UCSD-AML1 (cell line): Measurements from ENCODE around the gene SETX.
"Not testable (repeated sequence)": the region's sequence is repeated elsewhere in the genome, so short reads cannot be mapped to it uniquely, and the experiment has no call there.

Experiments used
- DNase-seq: peaks from one replicate; lab custom pipeline; 2025; ENCODE audit not compliant: unreplicated experiment; lab: John Stamatoyannopoulos, UW

Gene SETX, protein sequence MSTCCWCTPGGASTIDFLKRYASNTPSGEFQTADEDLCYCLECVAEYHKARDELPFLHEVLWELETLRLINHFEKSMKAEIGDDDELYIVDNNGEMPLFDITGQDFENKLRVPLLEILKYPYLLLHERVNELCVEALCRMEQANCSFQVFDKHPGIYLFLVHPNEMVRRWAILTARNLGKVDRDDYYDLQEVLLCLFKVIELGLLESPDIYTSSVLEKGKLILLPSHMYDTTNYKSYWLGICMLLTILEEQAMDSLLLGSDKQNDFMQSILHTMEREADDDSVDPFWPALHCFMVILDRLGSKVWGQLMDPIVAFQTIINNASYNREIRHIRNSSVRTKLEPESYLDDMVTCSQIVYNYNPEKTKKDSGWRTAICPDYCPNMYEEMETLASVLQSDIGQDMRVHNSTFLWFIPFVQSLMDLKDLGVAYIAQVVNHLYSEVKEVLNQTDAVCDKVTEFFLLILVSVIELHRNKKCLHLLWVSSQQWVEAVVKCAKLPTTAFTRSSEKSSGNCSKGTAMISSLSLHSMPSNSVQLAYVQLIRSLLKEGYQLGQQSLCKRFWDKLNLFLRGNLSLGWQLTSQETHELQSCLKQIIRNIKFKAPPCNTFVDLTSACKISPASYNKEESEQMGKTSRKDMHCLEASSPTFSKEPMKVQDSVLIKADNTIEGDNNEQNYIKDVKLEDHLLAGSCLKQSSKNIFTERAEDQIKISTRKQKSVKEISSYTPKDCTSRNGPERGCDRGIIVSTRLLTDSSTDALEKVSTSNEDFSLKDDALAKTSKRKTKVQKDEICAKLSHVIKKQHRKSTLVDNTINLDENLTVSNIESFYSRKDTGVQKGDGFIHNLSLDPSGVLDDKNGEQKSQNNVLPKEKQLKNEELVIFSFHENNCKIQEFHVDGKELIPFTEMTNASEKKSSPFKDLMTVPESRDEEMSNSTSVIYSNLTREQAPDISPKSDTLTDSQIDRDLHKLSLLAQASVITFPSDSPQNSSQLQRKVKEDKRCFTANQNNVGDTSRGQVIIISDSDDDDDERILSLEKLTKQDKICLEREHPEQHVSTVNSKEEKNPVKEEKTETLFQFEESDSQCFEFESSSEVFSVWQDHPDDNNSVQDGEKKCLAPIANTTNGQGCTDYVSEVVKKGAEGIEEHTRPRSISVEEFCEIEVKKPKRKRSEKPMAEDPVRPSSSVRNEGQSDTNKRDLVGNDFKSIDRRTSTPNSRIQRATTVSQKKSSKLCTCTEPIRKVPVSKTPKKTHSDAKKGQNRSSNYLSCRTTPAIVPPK (N-terminal part only)

DNA sequence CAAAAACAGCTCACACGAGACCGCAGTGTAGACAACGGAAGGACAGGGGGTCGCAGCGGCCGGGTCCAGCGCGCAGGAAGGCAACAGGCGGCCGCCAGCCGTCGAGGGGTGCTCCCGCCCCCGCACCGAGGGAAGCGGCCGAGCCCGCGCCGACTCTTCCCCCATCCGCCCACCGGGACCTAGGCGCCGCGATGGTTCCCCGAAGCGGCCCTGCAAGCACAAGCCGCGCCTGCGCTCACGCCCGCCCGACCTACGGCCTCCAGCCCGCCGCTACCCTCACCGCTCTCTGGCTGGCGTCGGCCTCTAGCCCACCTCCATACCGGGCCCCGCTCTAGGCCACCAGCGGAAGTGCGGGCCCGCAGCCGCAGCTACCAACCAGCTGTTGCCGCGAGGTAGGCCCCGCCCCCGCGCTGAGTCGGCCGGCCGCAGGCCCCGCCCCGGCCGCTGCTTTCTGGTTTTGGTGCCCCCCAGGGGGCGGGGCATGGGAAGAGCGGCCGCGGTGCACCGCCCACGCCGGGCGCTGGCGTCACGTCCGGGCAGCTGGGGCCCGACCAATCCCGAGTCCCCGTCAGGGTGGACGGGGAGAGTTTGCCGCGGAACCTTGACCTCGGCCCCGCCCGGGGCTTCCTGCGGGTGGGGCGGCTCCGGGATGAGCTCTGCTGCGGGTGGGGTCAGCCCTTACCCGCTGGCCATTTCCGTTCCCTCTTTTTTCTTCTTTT lies at the start of gene SETX:
Gene SETX (minus strand): TSS at position 350 of the 719 bp plus-strand sequence. CDS start 5,558 bp downstream, outside the sequence.
- DNase-seq: peak; percentile 99

DNA sequence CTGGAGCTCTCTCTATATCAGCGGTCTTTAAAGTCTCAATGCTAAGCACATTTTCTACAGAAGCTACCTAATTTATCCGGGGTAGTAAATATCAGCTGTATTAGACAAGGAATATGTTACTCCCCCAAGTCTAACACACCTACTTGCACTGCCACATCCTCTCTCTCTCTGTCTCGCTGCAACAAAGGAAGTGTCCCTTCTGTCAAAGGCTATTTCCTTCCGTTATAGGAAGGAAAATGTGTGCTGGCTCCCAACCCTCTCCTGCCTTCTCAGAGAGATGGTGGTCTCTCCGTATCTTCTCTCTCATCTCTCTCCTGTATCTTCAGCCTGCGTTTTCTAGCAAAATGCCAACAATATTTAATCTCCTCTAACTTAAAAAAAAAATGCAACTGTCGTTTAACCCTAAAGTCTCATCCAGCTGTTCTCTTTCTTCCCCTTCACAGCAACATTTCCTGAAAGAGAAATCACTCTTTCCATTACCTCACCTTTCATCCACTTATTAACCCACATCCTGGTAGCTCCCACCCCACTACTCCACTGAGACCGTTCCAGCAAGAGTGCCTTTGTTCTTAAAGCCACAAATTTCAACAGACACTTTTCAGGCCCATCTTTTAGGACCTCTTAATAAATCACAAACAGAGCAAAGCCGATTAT lies 49.6 kb upstream of the SETX start:
- no peak for DNase-seq

DNA sequence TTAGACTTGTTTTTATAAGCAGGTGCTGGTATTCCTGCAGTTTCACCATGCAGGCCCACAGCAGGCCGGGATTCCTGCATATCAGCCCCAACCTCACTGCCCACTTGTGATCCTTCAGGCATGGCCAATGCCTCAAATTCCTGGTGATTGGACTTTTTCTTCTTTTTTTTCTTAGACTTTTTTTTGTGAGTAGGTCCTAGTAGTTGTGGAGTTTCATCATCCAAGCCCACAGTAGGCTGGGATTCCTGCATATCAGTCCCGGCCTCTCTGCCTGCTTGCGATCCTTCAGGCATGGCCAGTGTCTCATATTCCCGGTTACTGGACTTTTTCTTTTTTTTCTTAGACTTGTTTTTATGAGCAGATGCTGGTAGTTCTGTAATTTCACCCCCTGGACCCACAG lies 47.0 kb upstream of the SETX start:
- DNase-seq: no peak

DNA sequence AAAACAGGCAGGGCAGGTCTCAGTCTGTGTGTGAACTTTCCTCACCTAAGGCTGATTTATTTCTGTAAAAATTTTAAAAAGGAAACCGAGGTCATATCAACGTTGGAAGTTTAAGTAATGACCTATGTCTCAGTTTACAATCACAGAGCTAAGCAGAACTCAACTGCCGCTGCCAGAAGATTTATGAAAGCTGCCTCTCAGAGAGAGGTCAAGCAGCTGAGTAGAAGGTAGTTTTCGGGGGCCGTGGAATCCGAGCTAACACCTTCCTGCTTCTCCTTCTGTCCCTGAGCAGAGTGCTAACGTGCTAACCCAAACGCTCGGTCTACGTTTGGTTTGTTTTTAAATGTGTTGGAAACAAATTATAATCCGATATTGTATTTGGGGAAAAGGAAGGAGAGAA lies 40.8 kb upstream of the SETX start:
- no peak for DNase-seq

DNA sequence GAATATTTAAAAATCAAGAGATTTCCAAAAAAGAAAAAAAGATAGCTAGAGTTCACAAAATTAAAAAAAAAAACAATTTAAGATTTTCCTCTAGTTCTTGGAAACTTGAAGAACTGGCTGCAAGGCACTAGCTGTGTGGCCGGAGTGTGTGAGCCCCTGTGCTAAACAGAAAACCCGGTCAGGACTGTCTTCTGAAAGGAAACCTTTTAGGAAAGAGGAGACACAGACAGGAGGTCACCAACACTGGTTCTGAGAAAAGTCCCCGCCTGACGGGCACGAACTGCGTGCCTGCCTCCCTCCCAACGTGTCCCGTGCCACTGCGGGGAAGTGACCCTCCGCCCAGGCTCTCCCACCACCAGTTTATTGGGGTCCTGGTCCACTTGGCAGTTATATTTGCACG lies 36.7 kb upstream of the SETX start:
- no peak for DNase-seq

DNA sequence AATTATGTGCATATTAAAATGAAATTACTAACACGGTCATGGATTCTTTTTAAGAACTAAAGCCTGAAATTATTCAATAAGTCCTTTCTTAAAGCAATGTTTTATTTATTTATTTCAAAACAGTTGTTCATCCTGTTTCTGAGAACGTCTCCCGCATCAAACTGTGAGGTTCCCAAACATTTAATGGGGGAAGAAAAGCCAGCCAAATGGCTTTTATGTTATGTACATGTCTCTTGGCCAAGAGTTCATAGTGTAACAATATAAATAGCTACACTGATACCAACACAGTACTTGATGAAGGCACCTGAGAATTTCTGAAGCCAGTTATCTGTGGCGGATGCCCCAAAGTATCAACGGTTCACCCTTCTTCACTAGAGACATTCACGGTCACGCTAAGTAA lies 36.2 kb upstream of the SETX start:
- no peak for DNase-seq

DNA sequence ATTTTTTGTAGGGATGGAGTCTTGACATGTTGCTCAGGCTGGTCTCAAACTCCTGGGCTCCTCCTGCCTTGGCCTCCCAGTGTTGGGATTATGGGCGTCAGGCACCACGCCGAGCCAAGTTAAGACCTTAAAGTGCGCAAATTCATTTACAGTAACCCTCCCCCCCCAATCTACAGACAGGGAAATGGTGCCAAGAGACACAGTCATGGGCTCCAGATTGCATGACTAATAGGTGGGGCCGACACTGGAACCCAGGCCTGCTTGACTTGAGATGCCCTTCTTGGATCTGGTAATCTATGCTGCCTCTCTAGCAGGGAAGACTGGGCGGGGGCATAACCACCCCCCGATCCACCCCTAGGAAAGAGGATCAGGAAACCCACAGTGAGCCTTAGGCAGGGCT lies 32.3 kb upstream of the SETX start:
- DNase-seq: no peak

DNA sequence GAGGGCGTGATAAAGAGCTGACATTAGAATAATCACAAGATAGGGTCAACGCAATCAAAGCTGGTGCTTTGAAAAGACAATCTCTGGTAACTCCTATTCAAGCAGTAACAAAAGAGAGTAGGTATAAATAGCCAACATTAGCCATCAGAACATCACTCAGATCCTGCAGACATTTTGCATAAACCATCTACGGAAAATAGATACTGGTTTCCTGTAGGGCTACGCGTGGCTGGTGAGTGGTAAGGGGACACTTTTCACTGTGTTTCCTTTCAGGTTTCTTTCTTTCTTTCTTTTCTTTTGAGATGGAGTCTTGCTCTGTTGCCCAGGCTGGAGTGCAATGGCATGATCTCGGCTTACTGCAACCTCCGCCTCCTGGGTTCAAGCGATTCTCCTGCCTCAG lies 29.6 kb upstream of the SETX start:
- DNase-seq: no peak

DNA sequence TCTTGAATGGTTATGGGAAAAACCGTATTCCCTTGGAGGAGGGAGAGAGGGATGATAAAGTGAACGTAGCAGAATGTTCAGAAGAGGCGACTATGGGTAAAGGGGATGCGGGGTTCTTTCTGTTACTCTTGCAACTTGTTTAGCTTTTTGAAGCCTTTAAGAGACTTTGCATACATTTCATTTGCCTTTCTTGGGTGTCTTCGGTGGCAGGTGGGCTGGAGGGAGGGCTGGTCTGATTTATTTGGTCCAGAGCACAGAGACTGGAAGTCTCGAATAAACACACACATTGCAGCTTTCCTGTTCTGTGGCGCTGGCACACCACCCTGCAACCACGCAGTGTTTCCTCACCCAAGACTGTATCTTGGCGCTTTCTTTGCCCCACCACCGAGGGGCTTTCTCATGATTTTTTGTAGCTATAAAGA lies 28.7 kb upstream of the SETX start:
- peak; percentile 28 for DNase-seq

DNA sequence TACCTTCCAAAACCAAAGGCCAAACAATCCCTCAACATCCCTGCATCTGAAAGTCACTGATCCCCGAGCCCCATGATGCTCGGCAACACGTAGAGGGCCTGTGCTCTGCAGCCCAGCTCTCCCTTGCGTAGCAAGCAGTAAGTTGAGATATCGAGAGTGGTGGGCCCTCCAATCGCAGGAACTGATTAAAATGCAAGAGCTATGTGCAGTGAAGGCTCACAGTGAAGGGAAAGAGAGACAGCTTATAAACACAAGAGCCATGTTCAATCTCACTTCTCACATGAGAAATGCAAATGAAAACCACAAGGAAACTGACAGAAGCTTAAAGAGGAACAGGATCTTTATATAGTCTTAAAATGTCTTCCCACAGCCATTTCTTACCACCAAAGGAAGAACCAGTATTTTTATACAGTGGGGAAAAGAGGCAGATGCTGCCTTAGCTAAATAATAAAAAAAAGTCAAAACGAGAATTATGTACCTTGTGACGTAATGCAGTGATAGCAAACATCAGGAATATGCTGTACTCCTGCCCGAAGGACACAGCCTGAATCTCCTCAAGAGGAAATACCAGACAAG lies 27.3 kb upstream of the SETX start:
- no peak for DNase-seq

DNA sequence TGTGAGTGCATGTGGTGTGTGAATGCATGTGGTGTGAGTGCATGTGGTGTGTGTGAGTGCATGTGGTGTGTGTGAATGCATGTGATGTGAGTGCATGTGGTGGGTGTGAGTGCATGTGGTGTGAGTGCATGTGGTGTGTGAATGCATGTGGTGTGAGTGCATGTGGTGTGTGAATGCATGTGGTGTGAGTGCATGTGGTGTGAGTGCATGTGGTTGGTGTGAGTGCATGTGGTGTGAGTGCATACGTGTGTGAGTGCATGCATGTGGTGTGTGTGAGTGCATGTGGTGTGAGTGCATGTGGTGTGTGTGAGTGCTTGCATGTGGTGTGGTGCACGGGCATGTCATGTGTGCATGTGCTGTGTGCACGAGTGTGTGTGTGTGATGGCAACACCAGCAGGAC lies 23.6 kb upstream of the SETX start:
- DNase-seq: not testable (repeated sequence)

DNA sequence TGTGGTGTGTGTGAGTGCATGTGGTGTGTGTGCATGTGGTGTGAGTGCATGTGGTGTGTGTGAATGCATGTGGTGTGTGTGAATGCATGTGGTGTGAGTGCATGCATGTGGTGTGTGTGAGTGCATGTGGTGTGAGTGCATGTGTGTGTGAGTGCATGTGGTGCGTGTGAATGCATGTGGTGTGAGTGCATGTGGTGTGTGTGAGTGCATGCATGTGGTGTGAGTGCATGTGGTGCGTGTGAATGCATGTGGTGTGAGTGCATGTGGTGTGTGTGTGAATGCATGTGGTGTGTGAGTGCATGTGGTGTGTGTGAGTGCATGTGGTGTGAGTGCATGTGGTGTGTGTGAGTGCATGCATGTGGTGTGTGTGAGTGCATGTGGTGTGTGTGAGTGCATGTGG lies 23.0 kb upstream of the SETX start:
- DNase-seq: not testable (repeated sequence)

DNA sequence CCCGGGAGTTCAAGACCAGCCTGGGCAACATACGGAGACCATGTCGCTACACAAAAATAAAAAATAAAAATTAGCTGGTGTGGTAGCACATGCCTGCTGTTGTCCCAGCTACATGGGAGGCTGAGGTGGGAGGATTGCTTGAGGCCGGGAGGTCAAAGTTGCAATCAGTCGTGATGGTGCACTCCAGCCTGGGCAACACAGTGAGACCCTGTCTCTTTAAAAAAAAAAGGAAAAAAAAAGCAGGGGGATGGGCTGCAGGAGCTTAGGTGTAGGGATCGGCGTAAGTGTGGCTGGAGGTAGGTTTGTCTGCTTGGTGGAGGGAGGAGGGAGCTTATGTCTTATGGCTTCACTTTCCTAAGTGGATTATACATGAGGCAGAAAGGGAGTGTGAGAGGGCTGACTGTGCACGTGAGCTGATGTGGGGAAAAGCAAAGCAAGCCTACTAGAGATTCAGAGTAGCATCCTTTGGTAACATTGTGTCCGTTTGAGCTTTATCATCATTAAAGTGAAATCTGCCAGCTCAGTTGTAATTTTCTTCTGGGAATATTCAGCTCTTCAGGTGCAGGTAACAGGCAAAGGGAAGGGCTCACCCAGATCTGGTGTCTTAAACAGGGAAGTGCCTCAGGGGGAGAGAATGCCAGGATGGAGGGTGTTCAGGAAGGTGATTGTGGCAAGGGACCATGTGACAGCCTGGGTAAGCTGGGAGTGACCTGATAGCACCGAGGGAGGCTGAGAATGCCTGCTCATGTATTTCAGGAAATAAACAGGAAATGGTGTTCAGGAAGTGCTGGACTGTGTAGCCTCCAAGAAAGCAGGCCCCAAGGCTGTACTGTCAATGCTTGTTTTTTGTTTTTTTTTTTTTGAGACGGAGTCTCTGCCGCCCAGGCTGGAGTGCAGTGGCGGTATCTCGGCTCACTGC lies 17.6 kb upstream of the SETX start:
- DNase-seq: peak; percentile 79

DNA sequence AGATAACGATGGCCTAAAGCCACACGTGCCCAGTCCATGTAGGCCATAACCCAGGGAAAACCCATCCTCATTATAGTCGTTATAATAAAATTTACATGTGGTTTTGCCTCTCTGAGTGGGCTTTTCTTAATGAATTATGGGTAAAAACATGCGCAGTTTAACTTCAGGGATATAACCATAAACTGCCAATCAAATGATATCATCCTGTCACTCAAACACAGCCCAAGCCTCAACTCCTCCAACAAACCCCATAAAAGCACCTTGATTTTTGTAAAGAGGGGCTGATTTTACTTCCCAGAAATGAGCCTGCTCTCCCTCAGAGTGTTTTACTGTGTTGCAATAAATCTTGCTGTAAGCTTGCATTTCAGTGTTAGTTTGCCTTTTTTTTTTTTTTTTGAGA lies 15.8 kb upstream of the SETX start:
- no peak for DNase-seq

DNA sequence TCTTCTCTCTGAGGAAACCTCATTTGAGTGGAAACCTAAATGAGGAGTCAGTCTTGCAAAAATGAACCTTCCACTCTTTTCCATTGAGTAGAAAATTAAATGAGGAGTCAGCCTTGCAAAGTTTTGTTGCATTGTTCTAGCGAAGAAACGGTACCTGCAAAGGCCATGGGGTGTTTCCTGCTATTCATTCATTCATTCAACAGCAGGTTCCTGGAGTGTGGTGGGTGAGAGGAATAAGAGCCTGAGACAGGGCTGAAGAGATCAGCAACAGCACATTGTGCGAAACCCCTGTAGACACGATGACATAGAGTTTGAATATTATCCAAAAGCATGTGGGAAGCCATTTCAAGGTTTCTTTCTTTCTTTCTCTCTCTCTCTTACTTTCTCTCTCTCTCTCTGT lies 14.6 kb upstream of the SETX start:
- DNase-seq: no peak

DNA sequence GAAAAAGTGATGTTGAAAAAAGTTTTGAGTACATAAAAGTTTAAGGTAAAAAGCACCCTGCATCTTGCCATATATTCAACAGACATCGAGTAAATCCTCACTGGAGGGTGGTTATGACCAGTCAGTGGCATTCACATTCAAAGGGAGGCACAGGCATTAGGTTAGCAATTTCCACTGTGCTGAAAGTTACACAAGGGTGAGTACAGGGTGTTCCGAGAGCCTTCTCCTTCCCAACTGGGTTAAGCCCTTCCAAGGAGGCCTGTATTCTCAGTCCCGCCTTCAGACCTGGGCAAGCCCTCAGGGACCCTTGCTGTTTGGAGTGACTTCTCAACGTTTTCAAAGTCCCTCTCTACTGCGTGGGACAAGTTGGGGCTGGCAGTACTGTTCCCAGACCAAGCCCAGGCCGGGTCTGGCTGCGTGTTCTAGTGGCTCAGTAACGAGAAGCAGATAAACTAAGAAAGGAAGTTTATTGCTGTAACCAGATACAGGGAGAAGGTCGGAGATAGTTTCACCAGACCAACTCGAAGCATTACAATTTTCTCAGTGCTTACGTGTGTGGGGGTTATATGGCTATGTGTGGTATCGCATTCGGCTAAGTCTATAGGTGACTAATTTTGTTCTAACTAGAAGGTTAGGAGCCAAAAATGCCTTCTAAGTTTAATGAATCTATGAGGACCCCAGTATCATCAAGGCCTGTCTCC lies 13.0 kb upstream of the SETX start:
- no peak for DNase-seq

DNA sequence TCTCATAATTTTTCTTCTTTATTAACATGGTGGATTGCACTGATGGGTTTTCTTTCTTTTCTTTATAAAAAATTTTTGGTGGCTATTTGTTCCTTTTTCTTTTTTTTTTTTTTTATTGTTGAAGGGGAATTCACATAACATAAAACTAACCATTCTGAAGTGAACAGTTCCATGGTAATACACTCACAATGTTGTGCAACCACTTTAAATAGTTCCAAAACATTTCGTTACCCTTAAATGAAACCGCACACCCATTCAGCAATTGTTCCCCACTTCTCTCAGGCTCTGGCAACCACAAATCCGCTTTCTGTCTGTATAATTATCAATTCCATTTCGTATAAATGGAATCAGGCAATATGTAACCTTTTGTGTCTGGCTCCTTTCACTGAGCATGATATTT lies 11.7 kb upstream of the SETX start:
- DNase-seq: no peak

DNA sequence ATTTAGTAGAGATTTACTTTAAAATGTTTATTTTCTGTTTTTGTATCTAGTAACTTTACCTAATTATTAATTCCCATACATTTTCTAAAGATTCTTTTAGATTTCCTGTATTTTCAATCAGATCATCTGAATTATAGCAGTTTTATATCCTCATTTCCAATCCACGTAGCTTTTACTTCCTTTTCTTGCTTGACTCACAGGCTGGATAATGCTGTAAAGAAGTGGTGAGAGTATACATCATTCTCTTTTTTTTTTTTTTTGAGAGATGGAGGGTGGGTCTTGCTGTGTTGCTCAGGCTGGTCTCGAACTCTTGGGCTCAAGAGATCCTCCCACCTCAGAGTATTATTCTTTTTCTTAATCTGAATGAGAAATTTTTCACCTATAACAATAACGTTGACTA lies 11.2 kb upstream of the SETX start:
- no peak for DNase-seq
